HG03565 (cell line): ENCODE data around the gene GCN1.

Source experiments
- ATAC-seq: cut with Tn5 transposase; IDR thresholded peaks from one replicate; pipeline ENCODE4 v1.9.1; 2021; ENCODE audit warnings: mild to moderate bottlenecking, moderate library complexity; ENCODE audit not compliant: unreplicated experiment

GCN1 gene

DNA sequence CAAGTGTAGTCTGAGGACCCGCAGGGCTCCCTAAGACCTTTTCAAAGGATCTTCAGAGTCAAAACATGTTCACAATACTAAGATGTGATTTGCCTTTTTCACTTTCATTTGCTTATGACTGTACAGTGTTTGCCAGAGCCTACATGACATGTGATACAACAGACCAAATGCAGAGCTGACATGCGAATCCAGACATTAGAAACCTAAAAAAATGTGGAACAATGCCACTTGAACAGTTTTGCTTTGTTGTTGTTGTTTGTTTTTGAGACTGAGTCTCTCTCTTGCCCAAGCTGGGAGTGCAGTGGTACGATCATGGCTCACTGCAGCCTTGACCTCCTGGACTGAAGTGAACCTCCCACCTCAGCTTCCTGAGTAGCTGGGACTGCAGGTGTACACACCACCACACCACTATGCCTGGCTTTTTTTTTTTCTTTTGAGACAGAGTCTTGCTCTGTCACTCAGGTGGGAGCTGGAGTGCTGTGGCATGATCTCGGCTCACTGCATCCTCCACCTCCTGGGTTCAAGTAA lies 72.7 kb downstream of the GCN1 start:
- no peak for ATAC-seq

GRCh38 chr12:120121343-120121742 lies 73.2 kb downstream of the GCN1 start:
- ATAC-seq = no peak

- peak; percentile 21 for ATAC-seq
Measured at GRCh38 chr12:120119271-120119973, 75.1 kb downstream of the GCN1 start.

GRCh38 chr12:120118321-120119061 lies 76.0 kb downstream of the GCN1 start:
- ATAC-seq = no peak

- no peak for ATAC-seq
Measured at GRCh38 chr12:120117961-120118320, 76.6 kb downstream of the GCN1 start.

DNA sequence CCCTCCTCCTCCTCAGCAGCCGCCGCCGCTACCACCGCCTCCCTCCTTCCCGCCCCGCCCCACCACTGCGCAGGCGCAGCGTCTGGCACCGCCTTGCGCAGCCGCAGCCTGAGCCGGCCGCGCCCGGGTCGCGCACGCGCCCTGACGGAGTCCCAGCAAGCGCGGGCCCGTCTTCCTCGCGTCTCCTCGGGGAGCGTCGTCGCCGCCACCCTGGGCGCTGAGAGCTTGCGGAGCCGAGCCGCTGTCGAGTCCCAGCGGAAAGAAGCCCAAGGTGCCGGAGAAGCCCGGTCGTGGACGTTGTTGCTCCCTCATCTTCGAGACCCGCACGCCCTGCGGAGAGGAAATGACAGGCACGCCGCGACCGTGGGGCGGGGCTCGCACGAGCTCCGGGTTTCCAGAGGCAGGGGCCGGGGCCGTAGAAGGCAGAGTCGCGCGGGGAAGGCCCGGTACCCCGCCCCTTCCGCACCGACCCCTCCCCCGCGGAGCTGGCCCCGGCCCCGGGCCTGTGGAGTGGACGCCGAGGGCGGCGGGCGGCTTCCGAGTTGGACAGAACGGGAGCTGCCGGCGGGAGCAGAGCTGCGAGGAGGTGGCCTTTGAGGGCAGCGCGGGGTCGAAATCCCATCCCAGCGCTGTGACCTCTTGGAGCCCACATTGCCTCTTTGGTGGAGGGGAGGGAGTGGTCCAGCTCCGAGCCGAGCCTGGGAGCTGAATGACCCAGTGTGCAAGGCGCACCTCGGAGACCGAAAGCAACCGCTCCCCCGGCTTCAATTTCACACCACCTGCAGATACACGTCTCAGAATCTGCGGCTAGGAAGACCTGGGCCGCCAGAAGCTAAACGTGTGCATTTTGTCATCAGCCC lies 77.5 kb downstream of the GCN1 start:
- ATAC-seq = peak; percentile 27

GRCh38 chr12:120116441-120116791 lies 78.1 kb downstream of the GCN1 start, which contains the start of gene RAB35:
RAB35 (minus strand) TSS chr12:120116753; CDS start chr12:120116650, 103 bp downstream.
- peak; percentile 1 for ATAC-seq

GRCh38 chr12:120115692-120116440 lies 78.6 kb downstream of the GCN1 start:
- ATAC-seq = peak; percentile 1

- ATAC-seq = no peak
Measured at GRCh38 chr12:120115066-120115465, 79.4 kb downstream of the GCN1 start.

GRCh38 chr12:120110550-120111501 lies 83.7 kb downstream of the GCN1 start:
- no peak for ATAC-seq

DNA sequence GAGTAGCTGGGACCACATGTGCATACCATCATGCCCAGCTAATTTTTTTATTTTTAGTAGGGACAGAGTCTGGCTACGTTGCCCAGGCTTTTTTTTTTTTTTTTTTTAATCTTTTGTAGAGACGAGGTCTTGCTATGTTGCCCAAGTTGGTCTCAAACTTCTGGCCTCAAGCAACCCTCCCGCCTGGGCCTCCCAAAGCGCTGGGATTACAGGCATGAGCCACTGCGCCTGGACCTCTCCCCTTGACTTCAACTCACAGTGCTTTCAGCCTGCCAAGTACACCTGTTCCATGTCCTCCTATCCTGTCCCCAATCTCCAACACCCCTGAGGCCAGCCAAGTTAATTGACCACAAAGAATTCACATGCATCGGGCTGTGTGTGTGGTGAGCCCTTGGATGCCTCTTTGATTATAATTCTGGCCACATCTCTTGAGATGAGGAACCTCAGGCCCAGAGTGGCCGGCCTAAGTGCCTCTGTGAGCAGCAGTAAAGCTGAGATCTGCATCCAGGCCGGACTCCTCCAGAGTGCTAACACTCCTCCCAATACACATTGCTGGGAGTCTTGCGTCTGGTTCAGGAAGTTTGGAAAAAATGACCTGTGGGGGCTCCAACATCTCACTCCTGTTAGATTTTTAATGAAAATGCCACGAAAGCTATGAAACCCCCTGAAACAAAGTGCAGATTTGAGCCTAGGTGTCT lies 84.8 kb downstream of the GCN1 start:
- no peak for ATAC-seq

GRCh38 chr12:120106151-120106550 lies 88.4 kb downstream of the GCN1 start:
- ATAC-seq = no peak

- no peak for ATAC-seq
Measured at GRCh38 chr12:120103371-120103770, 91.1 kb downstream of the GCN1 start.

DNA sequence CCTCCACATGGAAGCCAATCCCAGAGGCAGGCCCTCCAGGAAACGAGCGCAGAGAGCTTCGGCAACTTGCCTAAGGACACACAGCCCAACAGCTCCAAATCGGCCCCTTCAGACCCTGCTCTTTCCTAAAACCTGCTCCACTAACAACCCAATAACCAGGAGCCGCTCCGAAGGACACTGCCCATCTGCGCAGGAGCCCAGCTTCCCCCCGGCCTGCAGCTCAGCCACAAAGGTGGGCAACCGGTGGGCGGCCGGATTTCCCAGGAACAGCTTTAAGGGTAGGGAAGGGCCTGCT lies 91.5 kb downstream of the GCN1 start:
- ATAC-seq = no peak

GRCh38 chr12:120102189-120103043 lies 92.1 kb downstream of the GCN1 start:
- no peak for ATAC-seq

DNA sequence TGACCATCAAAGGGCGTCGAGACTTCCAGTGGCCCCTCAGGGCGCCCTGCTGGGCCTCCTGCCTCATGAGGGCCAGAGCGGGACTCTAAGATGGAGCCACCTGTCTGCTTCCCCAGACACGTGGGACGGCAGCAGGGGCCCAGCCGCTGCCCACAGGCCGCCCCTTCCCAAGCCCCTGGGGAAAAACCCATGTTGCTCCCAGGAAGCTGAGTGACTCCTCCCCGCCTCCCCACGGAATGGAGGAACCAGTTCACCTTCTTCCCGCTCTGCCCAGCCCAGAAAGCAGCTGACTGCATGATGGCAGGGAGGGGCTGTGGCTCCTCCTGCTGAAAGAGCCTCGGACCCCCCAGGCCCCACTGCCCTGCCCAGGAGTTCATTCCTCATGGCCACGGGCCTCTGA lies 92.9 kb downstream of the GCN1 start:
- ATAC-seq = no peak

GRCh38 chr12:120101182-120101581 lies 93.3 kb downstream of the GCN1 start:
- ATAC-seq = no peak

GRCh38 chr12:120100630-120101029 lies 93.9 kb downstream of the GCN1 start:
- ATAC-seq = no peak
